HG02678 (cell line): Measurements from ENCODE around the gene ASMTL.

Experiments
- ATAC-seq: cut with Tn5 transposase; IDR thresholded peaks from one replicate; pipeline ENCODE4 v1.9.1; 2021; ENCODE audit warnings: mild to moderate bottlenecking, moderate library complexity; ENCODE audit not compliant: unreplicated experiment

The ASMTL gene

DNA sequence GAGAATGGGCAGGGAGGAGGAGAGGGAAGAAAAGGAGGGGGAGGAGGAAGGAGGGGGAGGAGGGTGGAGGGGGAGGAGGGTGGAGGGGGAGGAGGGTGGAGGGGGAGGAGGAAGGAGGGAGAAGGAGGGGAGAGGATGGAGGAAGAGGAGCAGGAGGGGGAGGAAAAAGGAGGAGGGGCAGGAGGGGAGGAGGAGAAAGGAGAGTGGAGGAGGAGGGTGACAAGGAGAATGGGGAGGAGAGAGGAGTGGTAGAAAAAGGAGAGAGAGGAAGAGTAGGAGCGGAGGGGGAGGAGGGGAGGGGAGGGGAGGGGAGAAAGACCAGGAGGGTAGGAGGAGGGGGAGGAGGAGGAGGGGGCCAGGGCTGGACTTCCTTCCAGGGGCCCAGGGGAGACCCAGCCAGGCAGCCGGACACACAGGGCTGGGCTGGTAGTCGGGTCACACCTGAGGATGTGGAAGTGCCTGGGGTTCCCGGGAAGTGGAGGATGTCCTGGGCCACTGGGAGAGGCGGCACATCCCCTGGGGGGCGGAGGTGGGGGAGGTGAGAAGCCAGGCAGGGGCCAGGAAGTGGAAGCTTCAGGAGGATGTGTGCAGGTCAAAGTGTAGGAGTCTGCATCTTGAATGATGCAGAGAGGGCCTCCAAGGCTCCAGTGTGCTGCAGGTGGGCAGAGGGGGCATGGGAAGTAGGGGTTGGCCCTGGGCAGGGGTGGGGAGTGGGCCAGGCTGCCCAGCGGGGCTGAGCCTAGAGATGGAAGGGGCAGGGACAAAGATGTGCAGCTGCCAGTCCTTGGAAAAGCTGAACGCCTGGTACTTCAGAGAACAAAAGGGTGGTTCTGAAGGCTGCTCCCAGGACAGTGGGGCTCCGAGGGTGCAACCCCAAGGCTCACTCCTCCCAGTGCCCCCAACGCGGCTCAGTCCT lies 97.3 kb downstream of the ASMTL start:
- no peak for ATAC-seq

DNA sequence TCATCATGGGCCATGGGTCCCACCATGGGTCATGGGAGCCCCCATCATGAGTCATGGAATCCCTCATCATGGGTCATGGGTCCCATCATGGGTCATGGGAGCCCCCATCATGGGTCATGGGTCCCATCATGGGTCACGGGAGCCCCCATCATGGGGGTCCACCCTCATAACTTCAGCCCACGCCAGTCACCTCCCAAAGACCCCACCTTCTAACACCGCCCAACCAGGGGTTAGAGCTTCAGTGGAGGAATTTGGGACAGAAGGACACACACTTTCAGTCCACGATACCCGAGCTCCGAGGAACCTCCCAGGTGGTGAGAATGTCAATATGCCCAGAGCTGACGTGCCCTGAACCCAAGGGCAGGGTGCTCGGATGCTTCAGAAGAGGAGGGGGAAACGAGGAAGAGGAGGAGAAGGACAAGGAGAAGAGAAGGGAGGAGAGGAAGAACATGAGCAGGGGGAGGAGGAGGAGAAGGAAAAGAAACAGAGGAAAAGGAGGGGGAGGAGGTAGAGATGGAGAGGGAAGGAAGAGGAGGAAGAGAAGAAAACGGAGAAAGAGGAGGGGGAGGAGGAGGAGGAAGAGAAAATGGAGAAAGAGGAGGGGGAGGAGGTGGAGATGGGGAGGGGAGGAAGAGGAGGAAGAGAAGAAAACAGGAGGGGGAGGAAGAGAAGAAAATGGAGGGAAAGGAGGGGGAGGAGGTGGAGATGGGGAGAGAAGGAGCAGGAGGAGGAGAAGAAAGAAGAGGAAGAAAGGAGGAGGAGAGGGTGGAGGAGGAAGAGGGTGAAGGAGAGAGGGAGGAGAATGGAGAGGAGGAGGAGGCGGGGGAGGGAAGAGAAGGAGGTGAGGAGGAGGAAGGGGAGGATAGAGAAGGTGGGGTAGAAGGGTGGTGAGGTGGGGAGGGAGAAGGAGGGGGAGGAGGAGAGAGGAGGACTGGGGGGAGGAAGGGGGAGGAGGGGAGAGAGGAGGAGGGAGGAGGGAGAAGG lies 98.4 kb downstream of the ASMTL start:
- ATAC-seq = no peak
